Panc1 (cell line): ENCODE results near the gene TGFBR1. TPM values are rescaled to one million over a fixed set of nuclear protein-coding genes. Genes with fewer than 3 reads are reported as not detected.

Experiments
- ATAC-seq: fragments of 200-7000 bp; cut with Tn5 transposase; 2 replicates; pipeline ENCODE4 v1.9.1; 2020; ENCODE audit warnings: mild to moderate bottlenecking, moderate library complexity
- BruUV-seq: library from RNA; stranded (reverse); fragments of 400-500 nt; replicated peaks from 2 replicates; lab custom pipeline; 2021; lab: Mats Ljungman, UMichigan
- CTCF ChIA-PET: fragments of 300-600 bp; sonication (Branson Sonifier 250); formaldehyde crosslinking; loops from one replicate; lab custom pipeline; 2022; ENCODE audit warnings: antibody characterized with exemption; lab: Charles Lee
- POLR2A ChIA-PET: fragments of 300-600 bp; sonication (Branson Sonifier 250); formaldehyde crosslinking; loops from one replicate; lab custom pipeline; 2022; ENCODE audit warnings: antibody characterized with exemption; lab: Charles Lee
- DNase-seq: peaks from one replicate; pipeline ENCODE4 v3.0.0-alpha.2; 2010; ENCODE audit warnings: low read depth, low spot score
- H3K27ac ChIP-seq: 2 replicates; pipeline ENCODE4 v1.5.1; 2011; ENCODE audit warnings: mild to moderate bottlenecking, low read length, inconsistent platforms
- H3K27me3 ChIP-seq: fragments of 200-500 bp; sonication (Bioruptor generic); 2 replicates; pipeline ENCODE4 v1.6.0; 2014; ENCODE audit warnings: low read length, inconsistent platforms; ENCODE audit not compliant: control insufficient read depth, insufficient read depth
- H3K36me3 ChIP-seq: fragments of 200-500 bp; sonication (Bioruptor generic); 2 replicates; pipeline ENCODE4 v1.5.1; 2014; ENCODE audit warnings: inconsistent platforms, mild to moderate bottlenecking, low read length, moderate library complexity; ENCODE audit not compliant: control insufficient read depth, insufficient read depth
- H3K4me1 ChIP-seq: 2 replicates; pipeline ENCODE4 v1.5.1; 2011; ENCODE audit warnings: inconsistent platforms, mild to moderate bottlenecking, low read length, moderate library complexity; ENCODE audit not compliant: control insufficient read depth, insufficient read depth
- H3K4me3 ChIP-seq, 2 experiments: 2 replicates each; pipeline ENCODE4 v1.5.1; 2011 to 2012; ENCODE audit warnings: low read depth in 2 of 2, low read length in 2 of 2, mild to moderate bottlenecking in 2 of 2, inconsistent platforms in 1 of 2, moderate library complexity in 1 of 2
- H3K9me3 ChIP-seq: fragments of 200-500 bp; sonication (Bioruptor generic); 2 replicates; pipeline ENCODE4 v1.5.1; 2014; ENCODE audit warnings: low read depth, mild to moderate bottlenecking, inconsistent platforms, low read length, moderate library complexity; ENCODE audit not compliant: control insufficient read depth, insufficient read depth
- POLR2AphosphoS5 ChIP-seq: IDR thresholded peaks from 2 replicates; pipeline ENCODE4 v1.6.1; 2012; ENCODE audit warnings: mild to moderate bottlenecking, low read depth, low read length, moderate library complexity
- SIN3A ChIP-seq: IDR thresholded peaks from 2 replicates; pipeline ENCODE4 v1.6.1; 2012; ENCODE audit warnings: low read depth, mild to moderate bottlenecking, low read length, moderate library complexity, borderline replicate concordance; ENCODE audit not compliant: insufficient read depth
- TCF7L2 ChIP-seq: IDR thresholded peaks from 2 replicates; pipeline ENCODE4 v1.6.1; 2011; ENCODE audit warnings: mild to moderate bottlenecking, low read depth, low read length, inconsistent platforms
- in situ Hi-C: cut with HindIII; loops from 2 replicates; pipeline ENCODE4 v1.10.0; 2016; ENCODE audit warnings: low sequenced_read_pairs, low pct_unique_long_range_greater_than_20kb
- intact Hi-C: fragments of 100-400 bp; cut with micrococcal nuclease; formaldehyde crosslinking; loops from one replicate; pipeline ENCODE4 v1.10.0; 2022; ENCODE audit not compliant: unreplicated experiment
- total RNA-seq: library from RNA; stranded (reverse); gene quantifications from one replicate; pipeline ENCODE4 v1.2.1, GENCODE V29; 2021; ENCODE audit not compliant: unreplicated experiment
- TF ChIP-seq, protein P1 (sequence below), 2 experiments: IDR thresholded peaks; 2 replicates each; pipeline ENCODE4 v1.6.1; 2011 to 2012; ENCODE audit warnings: low read depth in 2 of 2, control low read depth in 1 of 2, low read length in 1 of 2, mild to moderate bottlenecking in 1 of 2, moderate library complexity in 1 of 2; ENCODE audit not compliant: insufficient read depth in 1 of 2
- TF ChIP-seq, protein P2 (sequence below): fragments of 450-650 bp; IDR thresholded peaks from 2 replicates; pipeline ENCODE4 v1.5.1; 2017; ENCODE audit warnings: mild to moderate bottlenecking

TGFBR1 gene
- total RNA-seq, 1 experiment from 2014 or later = 22.2 TPM

GRCh38 chr9:99199938-99200539 is 95.1 kb downstream of the TGFBR1 start:
- H3K4me3 ChIP-seq = no peak overlapping the region
- in situ Hi-C loops (no loop called here), intact Hi-C loops (no loop called here)
- H3K4me1 ChIP-seq = no peaks in the 10 kb centered on the region; the same call in 1 of the 2 replicates
- H3K9me3 ChIP-seq = no peaks in the 10 kb centered on the region
- no peak overlapping the region for H3K27ac ChIP-seq
- TF ChIP-seq SIN3A (no peak), TCF7L2 (no peak), POLR2AphosphoS5 (no peak)
- TF ChIP-seq, protein P1, sequence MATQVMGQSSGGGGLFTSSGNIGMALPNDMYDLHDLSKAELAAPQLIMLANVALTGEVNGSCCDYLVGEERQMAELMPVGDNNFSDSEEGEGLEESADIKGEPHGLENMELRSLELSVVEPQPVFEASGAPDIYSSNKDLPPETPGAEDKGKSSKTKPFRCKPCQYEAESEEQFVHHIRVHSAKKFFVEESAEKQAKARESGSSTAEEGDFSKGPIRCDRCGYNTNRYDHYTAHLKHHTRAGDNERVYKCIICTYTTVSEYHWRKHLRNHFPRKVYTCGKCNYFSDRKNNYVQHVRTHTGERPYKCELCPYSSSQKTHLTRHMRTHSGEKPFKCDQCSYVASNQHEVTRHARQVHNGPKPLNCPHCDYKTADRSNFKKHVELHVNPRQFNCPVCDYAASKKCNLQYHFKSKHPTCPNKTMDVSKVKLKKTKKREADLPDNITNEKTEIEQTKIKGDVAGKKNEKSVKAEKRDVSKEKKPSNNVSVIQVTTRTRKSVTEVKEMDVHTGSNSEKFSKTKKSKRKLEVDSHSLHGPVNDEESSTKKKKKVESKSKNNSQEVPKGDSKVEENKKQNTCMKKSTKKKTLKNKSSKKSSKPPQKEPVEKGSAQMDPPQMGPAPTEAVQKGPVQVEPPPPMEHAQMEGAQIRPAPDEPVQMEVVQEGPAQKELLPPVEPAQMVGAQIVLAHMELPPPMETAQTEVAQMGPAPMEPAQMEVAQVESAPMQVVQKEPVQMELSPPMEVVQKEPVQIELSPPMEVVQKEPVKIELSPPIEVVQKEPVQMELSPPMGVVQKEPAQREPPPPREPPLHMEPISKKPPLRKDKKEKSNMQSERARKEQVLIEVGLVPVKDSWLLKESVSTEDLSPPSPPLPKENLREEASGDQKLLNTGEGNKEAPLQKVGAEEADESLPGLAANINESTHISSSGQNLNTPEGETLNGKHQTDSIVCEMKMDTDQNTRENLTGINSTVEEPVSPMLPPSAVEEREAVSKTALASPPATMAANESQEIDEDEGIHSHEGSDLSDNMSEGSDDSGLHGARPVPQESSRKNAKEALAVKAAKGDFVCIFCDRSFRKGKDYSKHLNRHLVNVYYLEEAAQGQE (IDR thresholded peaks at IDR 0.05; ENCODE audit: insufficient read depth in 1 of 2, low read depth in 2 of 2, low read length in 1 of 2) = no peak
- TF ChIP-seq, protein P2, sequence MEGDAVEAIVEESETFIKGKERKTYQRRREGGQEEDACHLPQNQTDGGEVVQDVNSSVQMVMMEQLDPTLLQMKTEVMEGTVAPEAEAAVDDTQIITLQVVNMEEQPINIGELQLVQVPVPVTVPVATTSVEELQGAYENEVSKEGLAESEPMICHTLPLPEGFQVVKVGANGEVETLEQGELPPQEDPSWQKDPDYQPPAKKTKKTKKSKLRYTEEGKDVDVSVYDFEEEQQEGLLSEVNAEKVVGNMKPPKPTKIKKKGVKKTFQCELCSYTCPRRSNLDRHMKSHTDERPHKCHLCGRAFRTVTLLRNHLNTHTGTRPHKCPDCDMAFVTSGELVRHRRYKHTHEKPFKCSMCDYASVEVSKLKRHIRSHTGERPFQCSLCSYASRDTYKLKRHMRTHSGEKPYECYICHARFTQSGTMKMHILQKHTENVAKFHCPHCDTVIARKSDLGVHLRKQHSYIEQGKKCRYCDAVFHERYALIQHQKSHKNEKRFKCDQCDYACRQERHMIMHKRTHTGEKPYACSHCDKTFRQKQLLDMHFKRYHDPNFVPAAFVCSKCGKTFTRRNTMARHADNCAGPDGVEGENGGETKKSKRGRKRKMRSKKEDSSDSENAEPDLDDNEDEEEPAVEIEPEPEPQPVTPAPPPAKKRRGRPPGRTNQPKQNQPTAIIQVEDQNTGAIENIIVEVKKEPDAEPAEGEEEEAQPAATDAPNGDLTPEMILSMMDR = no peak
- ChIA-PET POLR2A (no interaction called here), CTCF (no interaction called here)
- no TSS peak for BruUV-seq
- ATAC-seq (no peak), DNase-seq (no peak)
- H3K36me3 ChIP-seq = no peaks in the 10 kb centered on the region
- H3K27me3 ChIP-seq = no peaks in the 10 kb centered on the region

DNA sequence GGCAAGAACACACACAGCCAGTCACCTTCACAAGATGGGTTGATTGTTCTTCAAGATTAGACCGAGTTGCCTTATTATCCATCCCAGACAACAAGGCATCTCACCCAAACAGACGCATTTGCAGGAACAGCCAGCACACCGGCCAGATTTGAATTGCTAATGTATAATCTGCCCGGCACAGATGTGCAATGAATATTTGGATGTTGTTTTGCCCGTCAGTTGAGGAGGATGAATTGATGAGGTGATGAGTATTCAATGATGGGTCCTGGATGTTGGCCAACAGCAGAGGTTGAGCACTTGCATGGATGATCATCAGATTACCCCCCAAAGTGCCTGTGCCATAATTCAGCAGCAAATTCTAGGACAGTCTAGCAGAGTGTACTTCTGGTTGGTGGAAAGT is 96.7 kb downstream of the TGFBR1 start:
- intact Hi-C loops = no loop called here
- in situ Hi-C loops = no loop called here
- POLR2A ChIA-PET = no interaction called here
- no peak for TF ChIP-seq POLR2AphosphoS5
- no peak for TF ChIP-seq TCF7L2
- TF ChIP-seq, protein P1 (IDR thresholded peaks at IDR 0.05; ENCODE audit: insufficient read depth in 1 of 2, low read depth in 2 of 2, low read length in 1 of 2) = no peak
- no peak for TF ChIP-seq SIN3A
- no peak overlapping the region for H3K27ac ChIP-seq
- CTCF ChIA-PET = no interaction called here
- H3K9me3 ChIP-seq = no peaks in the 10 kb centered on the region
- no peak for ATAC-seq
- H3K4me3 ChIP-seq = no peak overlapping the region
- no TSS peak for BruUV-seq
- H3K36me3 ChIP-seq = no peaks in the 10 kb centered on the region
- no peaks in the 10 kb centered on the region; the same call in 1 of the 2 replicates for H3K4me1 ChIP-seq
- no peaks in the 10 kb centered on the region for H3K27me3 ChIP-seq
- DNase-seq = no peak

Other genes starting within 250 kb of the TGFBR1 start
- gene COL15A1, start 161.2 kb upstream of the TGFBR1 start, total RNA-seq = 0.10 TPM
- 20.8 TPM for gene ALG2, start 116.8 kb downstream of the TGFBR1 start, total RNA-seq
- 90.4 TPM for gene SEC61B, start 117.2 kb downstream of the TGFBR1 start, total RNA-seq